IPS DF 4.7 (cell line): ENCODE data around the gene SLC19A3.

Experiments used
- DNase-seq: peaks from one replicate; pipeline ENCODE4 v3.0.0-alpha.2; 2013; ENCODE audit warnings: low spot score; ENCODE audit errors: extremely low read depth

Gene SLC19A3

GRCh38 chr2:227634201-227634600 is 83.6 kb downstream of the SLC19A3 start:
- no peak for DNase-seq
